Parathyroid adenoma (tissue), 2 donors: Measurements from ENCODE around the gene ATP5F1A.
"Not testable (repeated sequence)": the region's sequence is repeated elsewhere in the genome, so short reads cannot be mapped to it uniquely, and the experiment has no call there.

ENCODE experiments used
- H2AFZ ChIP-seq: fragments of 300-600 bp; sonication (generic); one replicate; pipeline ENCODE4 v1.7.0; 2017; ENCODE audit warnings: antibody characterized with exemption, mild to moderate bottlenecking
- H3K27ac ChIP-seq: fragments of 300-600 bp; sonication (generic); one replicate; pipeline ENCODE4 v1.7.0; 2017
- H3K27me3 ChIP-seq: fragments of 300-600 bp; sonication (generic); one replicate; pipeline ENCODE4 v1.7.0; 2017; ENCODE audit warnings: low read length; ENCODE audit not compliant: control insufficient read depth, insufficient read depth
- H3K36me3 ChIP-seq: fragments of 300-600 bp; sonication (generic); one replicate; pipeline ENCODE4 v1.7.0; 2017; ENCODE audit warnings: low read length; ENCODE audit not compliant: control insufficient read depth, insufficient read depth
- H3K4me1 ChIP-seq: fragments of 300-600 bp; sonication (generic); one replicate; pipeline ENCODE4 v1.7.0; 2017; ENCODE audit warnings: control low read depth
- H3K4me2 ChIP-seq: fragments of 300-600 bp; sonication (generic); one replicate; pipeline ENCODE4 v1.7.0; 2017; ENCODE audit warnings: low read length
- H3K4me3 ChIP-seq: fragments of 300-600 bp; sonication (generic); one replicate; pipeline ENCODE4 v1.7.0; 2017; ENCODE audit warnings: low read depth, low read length
- H3K79me2 ChIP-seq: fragments of 300-600 bp; sonication (generic); one replicate; pipeline ENCODE4 v1.7.0; 2017; ENCODE audit warnings: control low read depth
- H3K9ac ChIP-seq: fragments of 300-600 bp; sonication (generic); one replicate; pipeline ENCODE4 v1.7.0; 2017; ENCODE audit warnings: mild to moderate bottlenecking
- H3K9me3 ChIP-seq: fragments of 300-600 bp; sonication (generic); one replicate; pipeline ENCODE4 v1.7.0; 2017; ENCODE audit warnings: low read length; ENCODE audit not compliant: control insufficient read depth
- TF ChIP-seq, protein P1 (sequence below): fragments of 300-600 bp; sonication (generic); IDR thresholded peaks from one replicate; pipeline ENCODE4 v1.7.0; 2017; ENCODE audit warnings: antibody characterized with exemption, mild to moderate bottlenecking
- donor health status: primary hyperparathyroidism.

ATP5F1A gene

DNA sequence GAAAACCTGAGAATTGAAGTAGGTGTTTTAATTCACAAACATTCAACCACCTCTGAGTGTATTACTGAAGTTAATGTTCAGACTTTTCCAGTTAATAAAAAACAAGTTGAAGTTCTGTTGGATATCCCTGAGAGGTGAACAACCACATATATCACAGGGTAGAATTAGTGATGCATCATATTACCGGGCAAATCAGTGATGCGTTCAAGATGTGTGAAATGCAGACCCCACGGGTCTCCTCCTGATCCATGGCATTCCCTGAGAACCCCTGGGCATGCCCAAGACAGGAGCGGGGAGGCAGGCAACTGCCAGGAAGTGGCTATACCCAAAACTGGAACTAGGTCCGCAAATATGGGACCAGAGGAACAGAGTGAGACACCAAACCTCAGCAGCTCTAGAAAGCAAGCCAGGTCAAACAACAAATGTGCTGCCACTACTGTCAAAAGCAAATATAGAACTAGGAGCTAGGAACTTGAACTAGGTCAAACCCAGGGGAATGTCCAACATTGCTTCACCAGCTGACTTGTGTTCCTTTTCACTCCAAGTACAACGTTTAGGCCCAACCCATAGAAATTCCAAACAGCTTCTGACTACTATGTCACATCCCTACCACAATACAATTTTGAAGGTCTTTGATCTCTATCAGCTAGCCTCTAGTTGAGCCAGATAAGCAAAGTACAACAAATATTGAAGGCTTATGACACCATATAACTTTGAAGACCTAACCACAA is 46.2 kb downstream of the ATP5F1A start:
- H3K4me3 ChIP-seq, result no peak overlapping the region
- H3K4me2 ChIP-seq, result no peak overlapping the region
- no peaks in the 10 kb centered on the region for H3K36me3 ChIP-seq
- TF ChIP-seq, protein P1, sequence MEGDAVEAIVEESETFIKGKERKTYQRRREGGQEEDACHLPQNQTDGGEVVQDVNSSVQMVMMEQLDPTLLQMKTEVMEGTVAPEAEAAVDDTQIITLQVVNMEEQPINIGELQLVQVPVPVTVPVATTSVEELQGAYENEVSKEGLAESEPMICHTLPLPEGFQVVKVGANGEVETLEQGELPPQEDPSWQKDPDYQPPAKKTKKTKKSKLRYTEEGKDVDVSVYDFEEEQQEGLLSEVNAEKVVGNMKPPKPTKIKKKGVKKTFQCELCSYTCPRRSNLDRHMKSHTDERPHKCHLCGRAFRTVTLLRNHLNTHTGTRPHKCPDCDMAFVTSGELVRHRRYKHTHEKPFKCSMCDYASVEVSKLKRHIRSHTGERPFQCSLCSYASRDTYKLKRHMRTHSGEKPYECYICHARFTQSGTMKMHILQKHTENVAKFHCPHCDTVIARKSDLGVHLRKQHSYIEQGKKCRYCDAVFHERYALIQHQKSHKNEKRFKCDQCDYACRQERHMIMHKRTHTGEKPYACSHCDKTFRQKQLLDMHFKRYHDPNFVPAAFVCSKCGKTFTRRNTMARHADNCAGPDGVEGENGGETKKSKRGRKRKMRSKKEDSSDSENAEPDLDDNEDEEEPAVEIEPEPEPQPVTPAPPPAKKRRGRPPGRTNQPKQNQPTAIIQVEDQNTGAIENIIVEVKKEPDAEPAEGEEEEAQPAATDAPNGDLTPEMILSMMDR, result no peak
- H3K4me1 ChIP-seq, result no peaks in the 10 kb centered on the region
- peaks cover 2% of the 10 kb centered on the region for H3K79me2 ChIP-seq
- H3K27ac ChIP-seq, result no peak overlapping the region
- H3K9me3 ChIP-seq, result no peaks in the 10 kb centered on the region
- H3K27me3 ChIP-seq, result no peaks in the 10 kb centered on the region
- no peak overlapping the region for H2AFZ ChIP-seq
- H3K9ac ChIP-seq, result no peak overlapping the region

DNA sequence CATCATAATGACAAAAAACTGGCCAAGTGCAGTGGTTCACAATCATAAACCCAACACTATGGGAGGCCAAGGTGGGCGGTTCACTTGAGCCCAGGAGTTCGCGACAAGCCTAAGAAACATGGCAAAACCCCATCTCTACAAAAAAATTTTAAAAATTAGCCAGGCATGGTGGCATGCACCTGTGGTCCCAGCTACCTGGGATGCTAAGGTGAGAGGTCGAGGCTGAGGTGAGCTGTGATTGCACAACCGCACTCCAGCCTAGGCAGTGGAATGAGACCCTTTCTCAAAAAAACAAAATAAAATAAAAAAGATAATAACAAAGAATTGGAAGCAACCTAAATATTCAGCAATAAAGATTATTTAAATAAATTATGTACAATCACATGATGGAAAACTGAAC is 47.8 kb downstream of the ATP5F1A start:
- no peaks in the 10 kb centered on the region for H3K4me1 ChIP-seq
- TF ChIP-seq, protein P1, result no peak

DNA sequence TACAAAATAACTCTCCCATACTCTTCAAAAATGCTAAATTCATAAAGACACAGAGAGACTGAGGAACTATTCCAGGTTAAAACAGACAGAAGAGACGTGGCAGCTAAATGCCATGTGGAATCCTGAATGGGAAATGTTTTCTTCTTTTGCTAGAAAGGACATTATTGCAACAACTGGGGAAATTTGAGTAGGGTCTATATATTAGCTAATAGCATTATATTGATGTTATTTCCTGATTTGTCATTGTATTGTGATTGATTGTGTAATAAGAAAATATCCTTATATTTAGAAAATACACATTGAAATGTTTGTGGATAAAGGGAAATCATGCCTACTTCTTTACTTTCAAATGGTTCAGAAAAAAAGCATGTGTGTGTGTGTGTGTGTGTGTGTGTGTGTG is 49.5 kb downstream of the ATP5F1A start:
- H3K9ac ChIP-seq, result no peak overlapping the region
- H3K9me3 ChIP-seq, result no peaks in the 10 kb centered on the region
- peaks cover 2% of the 10 kb centered on the region for H3K79me2 ChIP-seq
- H3K4me1 ChIP-seq, result no peaks in the 10 kb centered on the region
- TF ChIP-seq, protein P1, result no peak
- H3K27ac ChIP-seq, result no peak overlapping the region
- no peak overlapping the region for H3K4me3 ChIP-seq
- no peak overlapping the region for H3K4me2 ChIP-seq
- no peaks in the 10 kb centered on the region for H3K36me3 ChIP-seq
- H3K27me3 ChIP-seq, result no peaks in the 10 kb centered on the region
- H2AFZ ChIP-seq, result no peak overlapping the region

More for the DNA sequence above, 47.8 kb downstream of the ATP5F1A start:
- no peaks in the 10 kb centered on the region for H3K27me3 ChIP-seq
- H3K36me3 ChIP-seq, result no peaks in the 10 kb centered on the region
- no peak overlapping the region for H3K9ac ChIP-seq
- H3K27ac ChIP-seq, result no peak overlapping the region
- no peaks in the 10 kb centered on the region for H3K9me3 ChIP-seq
- H3K4me3 ChIP-seq, result no peak overlapping the region
- peaks cover 2% of the 10 kb centered on the region for H3K79me2 ChIP-seq
- no peak overlapping the region for H2AFZ ChIP-seq
- H3K4me2 ChIP-seq, result no peak overlapping the region

DNA sequence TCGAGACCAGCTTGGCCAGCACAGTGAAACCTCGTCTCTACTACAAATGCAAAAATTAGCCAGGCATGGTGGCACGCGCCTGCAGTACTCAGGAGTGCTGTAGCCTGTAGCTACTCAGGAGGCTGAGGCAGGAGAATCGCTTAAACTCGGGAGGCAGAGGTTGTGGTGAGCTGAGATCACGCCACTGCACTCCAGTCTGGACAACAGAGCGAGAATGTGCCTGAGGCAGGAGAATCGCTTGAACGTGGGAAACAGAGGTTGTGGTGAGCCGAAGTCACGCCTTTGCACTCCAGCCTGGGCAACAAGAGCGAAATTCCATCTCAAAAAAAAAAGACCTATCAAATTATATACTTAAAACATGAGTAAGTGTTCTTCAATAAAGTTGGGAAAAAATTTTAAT is 50.7 kb downstream of the ATP5F1A start:
- not testable (repeated sequence) for H3K27ac ChIP-seq, H2AFZ ChIP-seq, H3K9me3 ChIP-seq, H3K9ac ChIP-seq, H3K4me1 ChIP-seq, H3K27me3 ChIP-seq, H3K4me3 ChIP-seq, H3K36me3 ChIP-seq, H3K4me2 ChIP-seq, H3K79me2 ChIP-seq

DNA sequence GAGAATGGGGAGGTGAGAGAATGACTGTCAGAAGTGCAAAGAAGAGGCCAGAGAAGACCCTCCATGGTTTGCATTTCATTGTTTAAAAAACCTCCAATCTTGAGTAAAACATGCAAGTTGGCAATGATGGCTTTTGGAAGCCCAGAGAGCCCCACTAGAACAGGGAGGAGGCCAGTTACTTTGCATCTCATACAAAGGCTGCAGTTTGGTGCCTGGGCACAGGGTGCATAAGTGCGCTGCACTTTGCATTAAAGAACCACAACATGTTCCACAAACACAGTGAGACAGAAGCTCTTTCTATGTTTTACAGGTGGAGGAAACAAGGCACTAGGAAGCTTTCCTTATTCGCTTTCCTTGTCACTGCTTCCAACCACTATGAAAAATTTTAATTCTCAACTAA is 51.4 kb downstream of the ATP5F1A start:
- no peaks in the 10 kb centered on the region for H3K27me3 ChIP-seq
- H3K4me3 ChIP-seq, result no peak overlapping the region
- no peaks in the 10 kb centered on the region for H3K9me3 ChIP-seq
- TF ChIP-seq, protein P1, result no peak
- no peaks in the 10 kb centered on the region for H3K4me1 ChIP-seq
- no peak overlapping the region for H2AFZ ChIP-seq
- H3K9ac ChIP-seq, result no peak overlapping the region
- no peaks in the 10 kb centered on the region for H3K36me3 ChIP-seq
- H3K79me2 ChIP-seq, result peaks cover 2% of the 10 kb centered on the region
- H3K4me2 ChIP-seq, result no peak overlapping the region
- H3K27ac ChIP-seq, result no peak overlapping the region
